A549 treated with DMSO at 1 μM for 4 hours (cell line): Measurements from ENCODE around the gene ATXN7L2. TPM values are rescaled to one million over a fixed set of nuclear protein-coding genes. Genes with fewer than 3 reads are reported as not detected.

Experiments
- total RNA-seq: library from RNA; stranded (reverse); fragments of 200-300 nt; extraction: Qiagen RNA extraction; gene quantifications from 5 replicates; pipeline ENCODE4 v1.2.3, GENCODE V29; 2022; ENCODE audit warnings: low read depth

The ATXN7L2 gene
- total RNA-seq: 2.0 to 3.8 TPM (median 2.8 TPM) in 5 replicates

GRCh38 chr1:109483672-109484518, at the start of gene ATXN7L2:
ATXN7L2 (plus strand) TSS chr1:109483905; CDS start chr1:109483954, 49 bp downstream.

GRCh38 chr1:109466452-109467300, 17.0 kb upstream of the ATXN7L2 start, which contains the start of gene SYPL2:
SYPL2 (plus strand) TSS chr1:109466546; CDS start chr1:109466844, 298 bp downstream.

DNA sequence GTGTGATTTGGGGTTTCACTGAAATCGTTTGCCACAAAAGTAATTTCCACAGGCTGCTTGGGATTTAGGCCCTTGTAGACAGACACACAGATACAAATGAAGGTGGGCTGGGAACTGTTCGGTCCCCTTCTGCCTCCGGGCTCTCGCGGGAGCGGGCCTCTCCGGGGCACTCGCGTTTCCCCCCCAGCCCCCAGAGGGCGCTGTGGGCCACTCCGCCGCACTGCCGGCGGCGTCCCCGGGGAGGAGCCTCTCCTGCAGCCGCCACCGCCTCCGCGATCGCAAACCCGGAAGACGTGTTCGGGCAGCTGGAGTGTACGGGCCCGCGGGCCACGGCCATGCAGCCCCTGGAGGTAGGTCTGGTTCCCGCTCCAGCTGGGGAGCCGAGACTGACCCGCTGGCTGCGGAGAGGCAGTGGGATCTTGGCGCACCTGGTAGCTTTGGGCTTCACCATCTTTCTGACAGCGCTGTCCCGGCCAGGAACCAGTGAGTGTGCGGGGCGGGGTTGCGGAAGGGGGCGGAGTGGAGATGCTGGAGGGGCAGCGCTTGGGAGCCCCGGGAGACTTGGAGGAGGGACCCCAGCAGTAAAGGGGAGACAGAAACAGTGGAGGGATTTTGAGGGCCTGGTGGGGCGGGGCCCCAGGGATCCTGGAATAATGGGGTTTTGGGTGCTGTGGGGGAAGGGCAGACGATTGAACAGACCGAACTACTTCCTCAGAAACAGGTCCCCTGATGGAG, 10.3 kb downstream of the ATXN7L2 start, which contains the start of gene CYB561D1:
TSS of gene CYB561D1 (plus strand) at position 290 of the 735 bp plus-strand sequence. CDS start at position 336, 46 bp downstream.

GRCh38 chr1:109509176-109510134, 25.8 kb downstream of the ATXN7L2 start, which contains the start of gene AMIGO1:
AMIGO1 (minus strand) TSS chr1:109509727; CDS start chr1:109508912, 815 bp downstream.

DNA sequence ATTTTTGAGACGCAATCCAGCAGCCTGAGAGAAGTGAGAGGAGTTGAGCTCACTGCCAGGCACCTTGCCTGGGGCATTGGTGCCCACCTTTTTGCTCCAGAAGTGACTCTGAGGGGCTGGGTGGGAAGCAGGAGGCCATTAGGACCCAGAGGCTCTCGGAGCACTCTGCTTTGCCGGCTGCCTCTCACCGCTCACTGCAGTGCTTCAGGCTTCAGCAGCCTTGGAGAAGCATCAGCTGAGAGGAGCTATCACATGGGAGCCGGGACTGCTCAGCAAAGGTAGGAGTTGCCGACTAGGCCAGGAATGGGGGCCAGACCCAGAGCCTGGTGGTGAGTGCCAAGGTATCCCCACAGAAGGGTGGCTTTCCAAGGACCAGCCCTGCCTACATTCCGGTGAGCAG, 56.0 kb downstream of the ATXN7L2 start, which contains the start of gene GPR61:
TSS of gene GPR61 (plus strand) at position 197 of the 400 bp plus-strand sequence. CDS start 3,151 bp downstream, outside the sequence.

Other genes starting within 250 kb of the ATXN7L2 start
- 4.6 to 6.2 TPM (median 5.8 TPM) in 5 replicates for gene CELSR2, start 234.4 kb upstream of the ATXN7L2 start, total RNA-seq
- gene PSRC1, start 200.8 kb upstream of the ATXN7L2 start, total RNA-seq: 18.6 to 25.2 TPM (median 24.6 TPM) in 5 replicates
- gene MYBPHL, start 176.9 kb upstream of the ATXN7L2 start, total RNA-seq: not detected in 5 replicates
- gene SORT1, start 86.0 kb upstream of the ATXN7L2 start, total RNA-seq: 3.7 to 4.7 TPM (median 4.4 TPM) in 5 replicates
- 104 to 114 TPM (median 113 TPM) in 5 replicates for gene PSMA5, start 57.5 kb upstream of the ATXN7L2 start, total RNA-seq
- 0.10 to 0.19 TPM (median 0.15 TPM) in 5 replicates for gene SYPL2, start 17.4 kb upstream of the ATXN7L2 start, total RNA-seq
- 4.5 to 5.2 TPM (median 4.8 TPM) in 5 replicates for gene CYB561D1, start 10.2 kb downstream of the ATXN7L2 start, total RNA-seq
- gene AMIGO1, start 25.8 kb downstream of the ATXN7L2 start, total RNA-seq: 1.0 to 1.5 TPM (median 1.2 TPM) in 5 replicates
- not detected in 5 replicates for gene GPR61, start 56.0 kb downstream of the ATXN7L2 start, total RNA-seq
- 4.7 to 5.9 TPM (median 5.4 TPM) in 5 replicates for gene GNAI3, start 64.7 kb downstream of the ATXN7L2 start, total RNA-seq
- 0.13 to 0.20 TPM (median 0.18 TPM) in 3 of 5 replicates, not detected in the others for gene GNAT2, start 135.7 kb downstream of the ATXN7L2 start, total RNA-seq
- 28.3 to 31.7 TPM (median 30.6 TPM) in 5 replicates for gene AMPD2, start 135.9 kb downstream of the ATXN7L2 start, total RNA-seq
- gene GSTM4, start 172.2 kb downstream of the ATXN7L2 start, total RNA-seq: 8.5 to 10.7 TPM (median 9.6 TPM) in 5 replicates
- 3.2 to 5.2 TPM (median 4.0 TPM) in 5 replicates for gene GSTM2, start 184.2 kb downstream of the ATXN7L2 start, total RNA-seq
- not detected in 5 replicates for gene GSTM1, start 203.9 kb downstream of the ATXN7L2 start, total RNA-seq
- gene GSTM5, start 228.3 kb downstream of the ATXN7L2 start, total RNA-seq: not detected in 5 replicates